ENCODE measurements around the gene ADAMTS12. TPM values are rescaled to one million over a fixed set of nuclear protein-coding genes. Genes with fewer than 3 reads are reported as not detected.

Gene ADAMTS12
- total and polyA plus RNA-seq, 5 donors from 2014 or later = not detected

GRCh38 chr5:33637011-33637410 lies 254.8 kb downstream of the ADAMTS12 start:
- no peak overlapping the region for H3K27ac ChIP-seq (ENCODE audit: insufficient read depth, low read length, poor library complexity, severe bottlenecking)
- H3K4me3 ChIP-seq (ENCODE audit: low read depth, low read length) = no peak overlapping the region
- H3K4me3 Mint-ChIP-seq = no peak overlapping the region
- no peak for ATAC-seq (ENCODE audit: low read depth in 2 of 2)
- no peaks in the 10 kb centered on the region for H3K27me3 Mint-ChIP-seq
- no peaks in the 10 kb centered on the region for H3K4me1 Mint-ChIP-seq
- H3K36me3 Mint-ChIP-seq = no peaks in the 10 kb centered on the region
- no peak overlapping the region for H3K27ac Mint-ChIP-seq
- no peak for DNase-seq
- no peaks in the 10 kb centered on the region for H3K36me3 ChIP-seq (ENCODE audit: control insufficient read depth, insufficient read depth, low read length)
- H3K9me3 Mint-ChIP-seq = no peaks in the 10 kb centered on the region
- no peaks in the 10 kb centered on the region for H3K4me1 ChIP-seq (ENCODE audit: control insufficient read depth, insufficient read depth, low read length, poor library complexity, severe bottlenecking)
- no peaks in the 10 kb centered on the region for H3K9me3 ChIP-seq (ENCODE audit: control insufficient read depth in 2 of 2, low read length in 2 of 2)
- H3K27me3 ChIP-seq (ENCODE audit: control insufficient read depth, insufficient read depth, low read length) = peaks cover 2% of the 10 kb centered on the region

GRCh38 chr5:33635582-33635981 lies 256.2 kb downstream of the ADAMTS12 start:
- Mint-ChIP-seq H3K27me3 (no peaks in the 10 kb centered on the region), H3K4me1 (no peaks in the 10 kb centered on the region), H3K27ac (no peak overlapping the region), H3K4me3 (no peak overlapping the region), H3K36me3 (no peaks in the 10 kb centered on the region), H3K9me3 (peaks cover 0 to 2% (median 0%) of the 10 kb centered on the region in 7 donors)
- peaks cover 2% of the 10 kb centered on the region for H3K27me3 ChIP-seq (ENCODE audit: control insufficient read depth, insufficient read depth, low read length)
- no peaks in the 10 kb centered on the region for H3K4me1 ChIP-seq (ENCODE audit: control insufficient read depth, insufficient read depth, low read length, poor library complexity, severe bottlenecking)
- H3K9me3 ChIP-seq (ENCODE audit: control insufficient read depth in 2 of 2, low read length in 2 of 2) = no peaks in the 10 kb centered on the region
- no peak overlapping the region for H3K4me3 ChIP-seq (ENCODE audit: low read depth, low read length)
- DNase-seq (no peak), ATAC-seq (ENCODE audit: low read depth in 2 of 2) (no peak)
- no peaks in the 10 kb centered on the region for H3K36me3 ChIP-seq (ENCODE audit: control insufficient read depth, insufficient read depth, low read length)
- H3K27ac ChIP-seq (ENCODE audit: insufficient read depth, low read length, poor library complexity, severe bottlenecking) = no peak overlapping the region

- Histone ChIP-seq H3K27me3 (ENCODE audit: control insufficient read depth, insufficient read depth, low read length) (no peaks in the 10 kb centered on the region), H3K27ac (ENCODE audit: insufficient read depth, low read length, poor library complexity, severe bottlenecking) (no peak overlapping the region), H3K36me3 (ENCODE audit: control insufficient read depth, insufficient read depth, low read length) (no peaks in the 10 kb centered on the region), H3K4me1 (ENCODE audit: control insufficient read depth, insufficient read depth, low read length, poor library complexity, severe bottlenecking) (no peaks in the 10 kb centered on the region), H3K9me3 (ENCODE audit: control insufficient read depth in 2 of 2, low read length in 2 of 2) (no peaks in the 10 kb centered on the region), H3K4me3 (ENCODE audit: low read depth, low read length) (no peak overlapping the region)
- no peaks in the 10 kb centered on the region for H3K4me1 Mint-ChIP-seq
- no peaks in the 10 kb centered on the region for H3K36me3 Mint-ChIP-seq
- no peak overlapping the region for H3K27ac Mint-ChIP-seq
- peaks cover 0 to 2% (median 0%) of the 10 kb centered on the region in 7 donors for H3K9me3 Mint-ChIP-seq
- no peak for DNase-seq
- no peak for ATAC-seq (ENCODE audit: low read depth in 2 of 2)
- no peak overlapping the region for H3K4me3 Mint-ChIP-seq
- H3K27me3 Mint-ChIP-seq = no peaks in the 10 kb centered on the region
Measured at GRCh38 chr5:33633699-33634098, 258.1 kb downstream of the ADAMTS12 start.

GRCh38 chr5:33631786-33632185 lies 260.0 kb downstream of the ADAMTS12 start:
- Histone ChIP-seq H3K36me3 (ENCODE audit: control insufficient read depth, insufficient read depth, low read length) (no peaks in the 10 kb centered on the region), H3K27me3 (ENCODE audit: control insufficient read depth, insufficient read depth, low read length) (no peaks in the 10 kb centered on the region), H3K4me1 (ENCODE audit: control insufficient read depth, insufficient read depth, low read length, poor library complexity, severe bottlenecking) (no peaks in the 10 kb centered on the region), H3K4me3 (ENCODE audit: low read depth, low read length) (no peak overlapping the region), H3K9me3 (ENCODE audit: control insufficient read depth in 2 of 2, low read length in 2 of 2) (no peaks in the 10 kb centered on the region), H3K27ac (ENCODE audit: insufficient read depth, low read length, poor library complexity, severe bottlenecking) (no peak overlapping the region)
- Mint-ChIP-seq H3K4me3 (peak overlapping the region in 1 of 4 donors; percentile 45), H3K27ac (no peak overlapping the region), H3K9me3 (peaks cover 0 to 2% (median 0%) of the 10 kb centered on the region in 7 donors), H3K4me1 (no peaks in the 10 kb centered on the region), H3K36me3 (no peaks in the 10 kb centered on the region), H3K27me3 (no peaks in the 10 kb centered on the region)
- DNase-seq = no peak
- ATAC-seq (ENCODE audit: low read depth in 2 of 2) = no peak

GRCh38 chr5:33631139-33631538 lies 260.7 kb downstream of the ADAMTS12 start:
- Histone ChIP-seq H3K9me3 (ENCODE audit: control insufficient read depth in 2 of 2, low read length in 2 of 2) (no peaks in the 10 kb centered on the region), H3K27me3 (ENCODE audit: control insufficient read depth, insufficient read depth, low read length) (no peaks in the 10 kb centered on the region), H3K4me1 (ENCODE audit: control insufficient read depth, insufficient read depth, low read length, poor library complexity, severe bottlenecking) (no peaks in the 10 kb centered on the region), H3K27ac (ENCODE audit: insufficient read depth, low read length, poor library complexity, severe bottlenecking) (no peak overlapping the region), H3K4me3 (ENCODE audit: low read depth, low read length) (no peak overlapping the region), H3K36me3 (ENCODE audit: control insufficient read depth, insufficient read depth, low read length) (no peaks in the 10 kb centered on the region)
- H3K36me3 Mint-ChIP-seq = no peaks in the 10 kb centered on the region
- no peak for ATAC-seq (ENCODE audit: low read depth in 2 of 2)
- H3K27me3 Mint-ChIP-seq = no peaks in the 10 kb centered on the region
- DNase-seq = no peak
- H3K4me1 Mint-ChIP-seq = no peaks in the 10 kb centered on the region
- H3K4me3 Mint-ChIP-seq = no peak overlapping the region
- H3K9me3 Mint-ChIP-seq = peaks cover 0 to 2% (median 0%) of the 10 kb centered on the region in 7 donors
- no peak overlapping the region for H3K27ac Mint-ChIP-seq

GRCh38 chr5:33629999-33630398 lies 261.8 kb downstream of the ADAMTS12 start:
- H3K4me1 ChIP-seq (ENCODE audit: control insufficient read depth, insufficient read depth, low read length, poor library complexity, severe bottlenecking) = no peaks in the 10 kb centered on the region
- no peaks in the 10 kb centered on the region for H3K36me3 Mint-ChIP-seq
- no peak overlapping the region for H3K4me3 Mint-ChIP-seq
- no peak for DNase-seq
- no peaks in the 10 kb centered on the region for H3K27me3 ChIP-seq (ENCODE audit: control insufficient read depth, insufficient read depth, low read length)
- no peaks in the 10 kb centered on the region for H3K4me1 Mint-ChIP-seq
- peaks cover 0 to 2% (median 0%) of the 10 kb centered on the region in 7 donors for H3K9me3 Mint-ChIP-seq
- no peaks in the 10 kb centered on the region for H3K36me3 ChIP-seq (ENCODE audit: control insufficient read depth, insufficient read depth, low read length)
- H3K27me3 Mint-ChIP-seq = no peaks in the 10 kb centered on the region
- no peak for ATAC-seq (ENCODE audit: low read depth in 2 of 2)
- H3K27ac ChIP-seq (ENCODE audit: insufficient read depth, low read length, poor library complexity, severe bottlenecking) = no peak overlapping the region
- H3K9me3 ChIP-seq (ENCODE audit: control insufficient read depth in 2 of 2, low read length in 2 of 2) = no peaks in the 10 kb centered on the region
- no peak overlapping the region for H3K27ac Mint-ChIP-seq
- no peak overlapping the region for H3K4me3 ChIP-seq (ENCODE audit: low read depth, low read length)

GRCh38 chr5:33628796-33629195 lies 263.0 kb downstream of the ADAMTS12 start:
- H3K27ac Mint-ChIP-seq = no peak overlapping the region
- no peak overlapping the region for H3K4me3 Mint-ChIP-seq
- no peak for ATAC-seq (ENCODE audit: low read depth in 2 of 2)
- H3K27me3 ChIP-seq (ENCODE audit: control insufficient read depth, insufficient read depth, low read length) = no peaks in the 10 kb centered on the region
- H3K36me3 ChIP-seq (ENCODE audit: control insufficient read depth, insufficient read depth, low read length) = no peaks in the 10 kb centered on the region
- H3K4me1 ChIP-seq (ENCODE audit: control insufficient read depth, insufficient read depth, low read length, poor library complexity, severe bottlenecking) = no peaks in the 10 kb centered on the region
- peaks cover 0 to 2% (median 0%) of the 10 kb centered on the region in 7 donors for H3K9me3 Mint-ChIP-seq
- peaks cover under 1% of the 10 kb centered on the region for H3K27me3 Mint-ChIP-seq
- no peaks in the 10 kb centered on the region for H3K4me1 Mint-ChIP-seq
- H3K27ac ChIP-seq (ENCODE audit: insufficient read depth, low read length, poor library complexity, severe bottlenecking) = no peak overlapping the region
- no peaks in the 10 kb centered on the region for H3K36me3 Mint-ChIP-seq
- no peak overlapping the region for H3K4me3 ChIP-seq (ENCODE audit: low read depth, low read length)
- DNase-seq = no peak
- H3K9me3 ChIP-seq (ENCODE audit: control insufficient read depth in 2 of 2, low read length in 2 of 2) = no peaks in the 10 kb centered on the region

GRCh38 chr5:33621514-33621913 lies 270.3 kb downstream of the ADAMTS12 start:
- Histone ChIP-seq H3K4me1 (ENCODE audit: control insufficient read depth, insufficient read depth, low read length, poor library complexity, severe bottlenecking) (no peaks in the 10 kb centered on the region), H3K36me3 (ENCODE audit: control insufficient read depth, insufficient read depth, low read length) (no peaks in the 10 kb centered on the region), H3K4me3 (ENCODE audit: low read depth, low read length) (no peak overlapping the region), H3K9me3 (ENCODE audit: control insufficient read depth in 2 of 2, low read length in 2 of 2) (no peaks in the 10 kb centered on the region), H3K27me3 (ENCODE audit: control insufficient read depth, insufficient read depth, low read length) (no peaks in the 10 kb centered on the region), H3K27ac (ENCODE audit: insufficient read depth, low read length, poor library complexity, severe bottlenecking) (no peak overlapping the region)
- Mint-ChIP-seq H3K27ac (no peak overlapping the region), H3K4me3 (no peak overlapping the region), H3K9me3 (peaks cover 0 to 5% (median 0%) of the 10 kb centered on the region in 7 donors), H3K4me1 (no peaks in the 10 kb centered on the region), H3K27me3 (peaks cover 16% of the 10 kb centered on the region), H3K36me3 (no peaks in the 10 kb centered on the region)
- DNase-seq (no peak), ATAC-seq (ENCODE audit: low read depth in 2 of 2) (no peak)

All from CD4-positive, CD25-positive, alpha-beta regulatory T cell (primary cell).